Tibial artery (tissue), 4 donors: Measurements from ENCODE around the gene TMOD2.

ENCODE experiments used
- DNase-seq, 2 donors: peaks; one replicate each; pipeline ENCODE4 v3.0.0-alpha.2; 2019
- H3K27ac ChIP-seq, 2 donors: fragments of 200-600 bp; sonication (generic) in 1 of 2; 1 replicate in 1 of 2; 2 replicates in 1 of 2; pipeline ENCODE4 v1.5.1; 2018 to 2019; ENCODE audit warnings: mild to moderate bottlenecking in 1 of 2
- H3K27me3 ChIP-seq, 2 donors: fragments of 200-600 bp; sonication (generic) in 1 of 2; one replicate each; pipeline versions ENCODE4 v1.5.1 to v1.6.0; 2016 to 2019
- H3K36me3 ChIP-seq, 3 donors: fragments of 200-600 bp; sonication (generic) in 2 of 3; one replicate each; pipeline ENCODE4 v1.5.1; 2016 to 2019; ENCODE audit warnings: mild to moderate bottlenecking in 2 of 3
- H3K4me1 ChIP-seq, 4 donors: fragments of 200-600 bp; sonication (generic) in 2 of 4; 1 replicate in 3 of 4; 2 replicates in 1 of 4; pipeline ENCODE4 v1.5.1; 2016 to 2019
- H3K4me3 ChIP-seq, 2 donors: fragments of 200-600 bp; sonication (generic) in 1 of 2; 1 replicate in 1 of 2; 2 replicates in 1 of 2; pipeline ENCODE4 v1.5.1; 2018 to 2019; ENCODE audit warnings: mild to moderate bottlenecking in 2 of 2
- H3K9me3 ChIP-seq, 3 donors: fragments of 200-600 bp; sonication (generic) in 1 of 3; one replicate each; pipeline ENCODE4 v1.5.1; 2016 to 2019
- CTCF ChIP-seq, 2 experiments: fragments of 200-600 bp in 1 of 2; fragments of 450-650 bp in 1 of 2; IDR thresholded peaks; one replicate each; pipeline ENCODE4 v1.5.1; 2017 to 2019; ENCODE audit warnings: antibody characterized with exemption in 2 of 2, mild to moderate bottlenecking in 1 of 2, moderate library complexity in 1 of 2
- intact Hi-C: fragments of 100-400 bp; cut with DNase I; formaldehyde crosslinking; loops from one replicate; pipeline ENCODE4 v1.15.0; 2023; ENCODE audit warnings: low total_unique reads

TMOD2 gene

DNA sequence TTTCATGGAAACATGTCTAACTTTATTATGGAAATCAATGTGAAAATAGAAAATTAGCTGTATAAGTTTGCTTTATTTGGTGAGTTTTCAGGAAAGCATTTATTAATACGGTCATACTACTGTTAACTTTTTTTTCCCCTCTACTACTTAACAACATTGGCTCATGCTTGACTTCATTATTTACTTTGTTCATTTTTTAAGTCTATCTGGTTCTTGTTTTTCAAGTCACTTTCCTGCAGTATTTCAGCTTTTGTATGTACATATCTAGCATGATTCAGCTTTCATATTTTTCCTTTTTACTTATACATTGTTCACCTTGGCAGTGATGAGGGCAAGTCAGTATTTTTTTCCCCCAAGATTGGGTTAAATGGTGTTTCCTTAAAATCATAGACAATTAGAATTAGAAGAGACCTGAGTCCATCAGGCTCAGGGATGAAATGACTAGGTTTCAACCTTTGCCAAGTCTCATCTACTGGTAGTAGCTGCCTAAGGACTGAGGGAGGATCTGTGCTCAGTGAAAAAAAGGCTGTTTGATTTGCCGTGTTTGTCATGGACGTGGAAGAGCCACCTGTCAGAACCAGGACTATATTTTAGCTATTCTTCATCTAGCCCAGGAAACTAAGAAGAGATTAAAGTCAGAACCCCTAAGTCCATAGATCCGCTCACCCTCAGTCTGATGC lies 93.5 kb downstream of the TMOD2 start:
- no peaks in the 10 kb centered on the region for H3K9me3 ChIP-seq
- H3K4me1 ChIP-seq: peaks cover 0 to 91% (median 46%) of the 10 kb centered on the region in 4 donors
- H3K4me3 ChIP-seq: no peak overlapping the region
- no peak for TF ChIP-seq CTCF (IDR thresholded peaks at IDR 0.05)
- H3K27ac ChIP-seq: peak overlapping the region; percentile 54 to 63
- no peaks in the 10 kb centered on the region for H3K36me3 ChIP-seq
- no peak for DNase-seq
- no peaks in the 10 kb centered on the region for H3K27me3 ChIP-seq
- intact Hi-C loops: no loop called here

DNA sequence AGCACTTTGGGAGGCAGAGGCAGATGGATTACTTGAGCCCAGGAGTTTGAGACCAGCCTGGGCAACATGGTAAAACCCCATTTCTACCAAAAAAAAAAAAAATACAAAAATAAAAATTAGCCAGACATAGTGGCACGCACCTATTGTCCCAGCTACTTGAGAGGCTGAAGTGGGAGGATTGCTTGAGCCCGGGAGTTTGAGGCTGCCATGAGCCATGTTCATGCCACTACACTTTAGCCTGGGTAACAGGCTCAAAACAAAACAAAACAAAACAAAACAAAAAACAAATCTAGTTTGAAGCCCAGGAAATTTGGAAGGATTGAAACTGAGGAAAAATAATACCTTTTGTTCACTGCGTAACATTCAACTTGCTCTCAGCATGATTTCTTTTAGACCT lies 94.7 kb downstream of the TMOD2 start:
- no peak for DNase-seq
- Histone ChIP-seq H3K9me3 (no peaks in the 10 kb centered on the region), H3K27ac (peak overlapping the region; percentile 54 to 63), H3K36me3 (no peaks in the 10 kb centered on the region), H3K4me3 (no peak overlapping the region), H3K4me1 (peaks cover 0 to 87% (median 48%) of the 10 kb centered on the region in 4 donors), H3K27me3 (no peaks in the 10 kb centered on the region)
- intact Hi-C loops: no loop called here
- TF ChIP-seq CTCF (IDR thresholded peaks at IDR 0.05): no peak

DNA sequence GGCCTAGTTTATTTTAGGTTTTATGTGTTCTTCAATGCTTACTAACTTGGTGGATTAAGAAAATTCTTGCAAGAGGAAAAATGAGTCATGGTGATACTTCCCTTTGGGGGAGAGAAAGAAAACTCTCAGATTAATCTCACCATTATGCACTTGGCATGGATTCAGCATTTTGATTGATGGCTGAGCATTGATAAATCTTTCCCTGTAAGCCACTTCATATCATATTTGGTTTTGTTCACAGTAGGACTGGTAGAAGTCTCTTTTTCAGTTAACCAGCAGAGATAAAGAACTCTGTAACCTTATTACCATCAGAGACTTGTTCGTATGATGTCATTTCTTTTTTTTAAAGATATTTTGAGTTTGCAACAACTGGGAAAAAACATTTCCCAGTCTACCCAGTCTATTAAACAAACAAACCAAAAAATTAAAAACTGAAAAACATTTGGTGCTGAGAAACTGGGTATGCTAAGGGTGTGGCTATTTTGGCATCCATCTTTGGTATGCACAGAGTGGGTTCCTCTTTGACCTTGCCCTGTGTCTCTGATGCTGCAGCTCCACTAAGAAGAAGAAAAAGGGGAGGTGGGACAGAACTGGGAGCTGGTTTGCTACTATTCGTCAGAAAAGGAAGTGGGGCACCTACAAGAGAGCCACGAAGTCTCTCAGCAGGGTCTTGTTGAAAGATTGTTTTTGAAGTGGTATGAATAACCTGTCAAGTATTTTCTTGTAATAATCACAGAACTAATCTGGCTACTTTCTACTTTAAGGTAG lies 95.2 kb downstream of the TMOD2 start:
- no peaks in the 10 kb centered on the region for H3K9me3 ChIP-seq
- intact Hi-C loops: no loop called here
- no peaks in the 10 kb centered on the region for H3K36me3 ChIP-seq
- peak overlapping the region; percentile 54 to 63 for H3K27ac ChIP-seq
- DNase-seq: no peak
- H3K4me1 ChIP-seq: peaks cover 0 to 81% (median 45%) of the 10 kb centered on the region in 4 donors
- no peaks in the 10 kb centered on the region for H3K27me3 ChIP-seq
- no peak for TF ChIP-seq CTCF (IDR thresholded peaks at IDR 0.05)
- H3K4me3 ChIP-seq: no peak overlapping the region

DNA sequence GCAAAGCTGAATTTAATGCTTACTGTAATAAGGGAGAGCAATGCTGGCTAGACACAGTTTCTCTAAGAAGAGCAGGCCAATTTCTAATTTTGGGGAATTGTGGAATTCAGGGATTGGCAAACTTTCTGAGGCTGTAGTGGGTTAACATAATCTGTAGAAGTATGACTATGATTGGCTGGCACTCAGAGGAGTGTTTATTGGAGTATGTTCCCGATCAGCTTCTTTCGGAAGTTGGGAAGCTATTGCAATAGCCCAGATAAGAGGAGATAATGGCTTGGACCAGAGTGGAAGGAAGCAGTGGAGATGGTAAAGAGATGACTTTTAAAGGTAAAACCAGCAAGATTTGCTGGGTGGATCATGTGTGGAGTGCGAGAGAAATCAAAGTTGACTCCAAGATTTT lies 97.4 kb downstream of the TMOD2 start:
- Histone ChIP-seq H3K9me3 (no peaks in the 10 kb centered on the region), H3K4me3 (no peak overlapping the region), H3K27ac (no peak overlapping the region), H3K36me3 (no peaks in the 10 kb centered on the region), H3K27me3 (no peaks in the 10 kb centered on the region), H3K4me1 (peaks cover 0 to 69% (median 39%) of the 10 kb centered on the region in 4 donors)
- TF ChIP-seq CTCF (IDR thresholded peaks at IDR 0.05): no peak
- DNase-seq: no peak
- intact Hi-C loops: no loop called here

GRCh38 chr15:51849860-51850259 lies 98.5 kb downstream of the TMOD2 start:
- no peak for TF ChIP-seq CTCF (IDR thresholded peaks at IDR 0.05)
- Histone ChIP-seq H3K27me3 (no peaks in the 10 kb centered on the region), H3K27ac (no peak overlapping the region), H3K36me3 (no peaks in the 10 kb centered on the region), H3K4me3 (no peak overlapping the region), H3K4me1 (peaks cover 0 to 63% (median 32%) of the 10 kb centered on the region in 4 donors), H3K9me3 (no peaks in the 10 kb centered on the region)
- intact Hi-C loops: no loop called here
- DNase-seq: no peak
